ENCODE measurements around the gene NEB. TPM values are rescaled to one million over a fixed set of nuclear protein-coding genes. Genes with fewer than 3 reads are reported as not detected.

Gene NEB
- total RNA-seq, 2 experiments from 2014 or later = 0.05 to 0.33 TPM

DNA sequence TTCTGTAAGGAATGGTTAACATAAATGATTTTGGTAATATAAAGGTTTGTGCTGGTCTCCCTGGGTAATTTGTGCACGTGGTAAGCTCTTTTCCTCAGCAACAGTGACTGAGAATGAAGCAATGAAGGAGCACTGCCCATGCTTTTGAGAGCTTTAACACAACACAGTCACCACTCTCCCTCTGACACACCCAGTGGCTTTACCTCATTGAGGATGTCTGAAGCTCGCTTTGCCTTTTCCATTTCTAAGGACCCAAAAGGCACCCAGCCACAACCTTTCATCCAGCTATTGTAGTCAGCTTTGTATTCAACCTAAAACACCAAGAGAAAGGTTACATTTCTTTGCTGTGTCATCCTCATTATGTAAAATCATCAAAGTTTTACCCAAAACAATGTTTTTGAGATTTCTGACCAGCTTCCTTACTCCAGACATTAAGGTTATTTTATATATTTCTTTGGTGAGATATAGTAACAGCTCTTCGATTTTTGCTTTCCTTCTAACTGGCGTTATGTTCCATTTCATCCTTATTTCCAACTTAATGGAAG is 51.7 kb downstream of the NEB start:
- ChIA-PET POLR2A (no interaction called here), CTCF (interaction anchor here (0.6 kb wide), 1 partner anchor 321 kb away, joined by 3 read pairs; no protein-coding TSS in a partner anchor)
- Mint-ChIP-seq H3K4me3 (no peak overlapping the region), H3K27me3 (no peaks in the 10 kb centered on the region), H3K27ac (no peak overlapping the region), H3K36me3 (ENCODE audit: low read depth) (no peaks in the 10 kb centered on the region), H3K9me3 (ENCODE audit: low read depth) (no peaks in the 10 kb centered on the region), H3K4me1 (no peaks in the 10 kb centered on the region)
- DNase-seq (no peak), ATAC-seq (no peak)
- intact Hi-C loops (cut with DNase I, micrococcal nuclease) = no loop called here

- Mint-ChIP-seq H3K27me3 (no peaks in the 10 kb centered on the region), H3K9me3 (ENCODE audit: low read depth) (no peaks in the 10 kb centered on the region), H3K36me3 (ENCODE audit: low read depth) (no peaks in the 10 kb centered on the region), H3K4me1 (no peaks in the 10 kb centered on the region), H3K4me3 (no peak overlapping the region), H3K27ac (no peak overlapping the region)
- intact Hi-C loops (cut with DNase I, micrococcal nuclease) = no loop called here
- POLR2A ChIA-PET = no interaction called here
- DNase-seq = no peak
- no peak for ATAC-seq
- CTCF ChIA-PET = no interaction called here
Observed at GRCh38 chr2:151681051-151681450, 53.2 kb downstream of the NEB start.

DNA sequence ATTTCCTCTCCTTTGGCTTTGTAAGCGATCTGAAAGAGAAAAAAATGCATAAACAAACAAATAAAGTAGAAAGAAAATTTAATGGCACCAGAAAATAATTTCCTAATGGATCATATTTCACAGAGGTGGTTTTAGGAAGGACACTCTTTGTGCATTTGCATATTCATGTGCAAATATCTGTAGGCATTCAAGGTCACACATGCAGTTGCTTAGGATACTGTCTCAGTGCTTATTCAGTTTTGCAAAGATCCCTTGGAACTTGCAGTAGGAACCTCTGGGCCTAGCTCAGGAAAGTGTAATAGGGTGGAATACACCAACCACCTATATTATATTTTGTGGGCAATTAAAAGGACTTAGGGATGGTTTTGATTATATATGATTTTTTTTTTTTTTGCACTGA is 54.3 kb downstream of the NEB start:
- no peak overlapping the region for H3K4me3 Mint-ChIP-seq
- H3K27ac Mint-ChIP-seq = no peak overlapping the region

GRCh38 chr2:151678849-151679248 is 55.4 kb downstream of the NEB start:
- ChIA-PET POLR2A (no interaction called here), CTCF (no interaction called here)
- DNase-seq (no peak), ATAC-seq (no peak)
- intact Hi-C loops (cut with DNase I, micrococcal nuclease) = no loop called here
- Mint-ChIP-seq H3K27ac (no peak overlapping the region), H3K4me1 (no peaks in the 10 kb centered on the region), H3K9me3 (ENCODE audit: low read depth) (no peaks in the 10 kb centered on the region), H3K36me3 (ENCODE audit: low read depth) (no peaks in the 10 kb centered on the region), H3K4me3 (no peak overlapping the region), H3K27me3 (no peaks in the 10 kb centered on the region)

More for the DNA sequence above, 54.3 kb downstream of the NEB start:
- ChIA-PET CTCF (no interaction called here), POLR2A (no interaction called here)
- intact Hi-C loops (cut with DNase I, micrococcal nuclease) = no loop called here
- ATAC-seq (no peak), DNase-seq (no peak)
- Mint-ChIP-seq H3K9me3 (ENCODE audit: low read depth) (no peaks in the 10 kb centered on the region), H3K36me3 (ENCODE audit: low read depth) (no peaks in the 10 kb centered on the region), H3K27me3 (no peaks in the 10 kb centered on the region), H3K4me1 (no peaks in the 10 kb centered on the region)

- Mint-ChIP-seq H3K36me3 (ENCODE audit: low read depth) (no peaks in the 10 kb centered on the region), H3K9me3 (ENCODE audit: low read depth) (no peaks in the 10 kb centered on the region), H3K4me3 (no peak overlapping the region), H3K4me1 (peaks cover 11% of the 10 kb centered on the region), H3K27ac (no peak overlapping the region), H3K27me3 (no peaks in the 10 kb centered on the region)
- intact Hi-C loops (cut with DNase I, micrococcal nuclease) = no loop called here
- DNase-seq (no peak), ATAC-seq (no peak)
- ChIA-PET CTCF (no interaction called here), POLR2A (no interaction called here)
Observed at GRCh38 chr2:151673016-151673415, 61.3 kb downstream of the NEB start.

DNA sequence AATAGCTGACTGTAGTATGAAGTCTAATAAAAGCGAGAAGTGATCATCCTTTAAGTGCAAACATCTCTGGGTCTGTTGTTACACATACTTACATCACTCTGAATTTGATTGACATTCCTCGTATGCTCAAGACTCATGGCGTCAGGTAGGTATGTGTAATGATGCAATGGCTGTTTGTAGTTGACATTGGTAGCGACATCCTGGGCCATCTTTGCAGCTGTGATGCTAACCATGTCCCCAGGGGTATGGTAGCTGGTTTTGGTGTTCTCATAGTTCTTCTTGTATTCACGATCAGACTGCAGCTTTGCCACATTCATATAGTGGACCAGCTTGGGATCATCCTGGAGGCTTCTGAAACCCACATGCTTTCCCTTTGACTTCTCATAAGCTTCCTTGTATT is 62.0 kb downstream of the NEB start:
- Mint-ChIP-seq H3K36me3 (ENCODE audit: low read depth) (no peaks in the 10 kb centered on the region), H3K4me1 (peaks cover 11% of the 10 kb centered on the region), H3K27ac (no peak overlapping the region), H3K9me3 (ENCODE audit: low read depth) (no peaks in the 10 kb centered on the region), H3K4me3 (no peak overlapping the region), H3K27me3 (no peaks in the 10 kb centered on the region)
- intact Hi-C loops (cut with DNase I, micrococcal nuclease) = no loop called here
- no peak for ATAC-seq
- CTCF ChIA-PET = no interaction called here
- DNase-seq = no peak
- POLR2A ChIA-PET = no interaction called here

DNA sequence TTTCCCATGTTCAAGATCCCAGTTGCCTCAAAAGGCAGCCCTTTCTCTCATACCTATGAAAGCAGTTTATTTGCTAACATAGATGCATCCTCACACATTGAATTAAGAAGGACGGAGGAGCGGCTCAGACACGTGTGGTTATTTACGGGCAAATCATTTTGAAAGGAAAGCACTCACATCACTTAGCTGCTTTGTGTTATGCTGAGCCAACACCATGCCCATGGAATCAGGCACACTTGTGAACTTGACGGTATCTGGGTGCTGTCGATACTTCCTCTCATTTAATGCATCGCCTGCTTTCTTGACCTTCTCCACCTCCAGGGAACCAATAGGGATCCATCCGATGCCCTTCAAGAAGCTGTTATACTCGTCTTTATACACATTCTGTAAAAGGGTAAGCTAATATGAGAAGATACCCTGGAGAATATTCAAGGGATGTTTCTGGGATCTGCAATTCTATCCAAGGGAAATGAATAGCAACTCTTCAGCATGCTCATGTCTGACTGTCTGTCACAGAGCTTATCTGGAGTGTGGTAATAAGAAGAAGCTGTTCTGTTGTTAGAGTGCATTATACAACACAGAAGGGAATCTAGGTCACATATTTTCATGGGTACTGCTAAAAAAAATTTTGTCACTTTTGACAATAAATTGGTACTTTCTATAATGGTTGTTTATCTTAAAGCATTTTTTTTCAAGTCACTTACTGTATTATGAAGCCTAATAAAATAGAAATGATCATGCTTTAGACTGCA is 63.3 kb downstream of the NEB start:
- POLR2A ChIA-PET = interaction anchor here (0.7 kb wide), 1 partner anchor 19 kb away, joined by 3 read pairs; no protein-coding TSS in a partner anchor
- no peak overlapping the region for H3K4me3 Mint-ChIP-seq
- no peaks in the 10 kb centered on the region for H3K9me3 Mint-ChIP-seq (ENCODE audit: low read depth)
- intact Hi-C loops (cut with DNase I, micrococcal nuclease) = no loop called here
- H3K4me1 Mint-ChIP-seq = peaks cover 11% of the 10 kb centered on the region
- ATAC-seq (no peak), DNase-seq (no peak)
- H3K27ac Mint-ChIP-seq = no peak overlapping the region
- CTCF ChIA-PET = no interaction called here
- H3K36me3 Mint-ChIP-seq (ENCODE audit: low read depth) = no peaks in the 10 kb centered on the region
- no peaks in the 10 kb centered on the region for H3K27me3 Mint-ChIP-seq

DNA sequence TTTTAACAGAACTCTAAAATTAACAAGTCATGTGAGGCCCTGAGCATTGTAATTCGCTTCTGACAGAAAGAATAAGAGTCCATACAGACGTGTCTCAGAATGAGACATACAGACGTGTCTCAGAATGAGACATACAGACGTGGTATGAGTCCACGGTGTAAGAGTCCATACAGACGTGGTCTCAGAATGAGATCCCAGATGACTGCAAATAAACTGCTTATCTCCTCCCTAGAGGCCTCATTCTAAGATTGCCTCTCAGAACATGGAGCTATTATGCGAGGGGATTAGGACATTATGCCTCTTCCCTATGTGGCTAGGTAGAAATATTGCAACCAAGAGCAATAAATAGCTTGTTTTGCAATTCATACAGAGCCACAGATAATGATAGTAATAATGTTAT is 63.9 kb downstream of the NEB start:
- H3K9me3 Mint-ChIP-seq (ENCODE audit: low read depth) = no peaks in the 10 kb centered on the region
- ChIA-PET POLR2A (no interaction called here), CTCF (interaction anchor here (0.6 kb wide), 1 partner anchor 725 kb away, joined by 6 read pairs; no protein-coding TSS in a partner anchor)
- no peaks in the 10 kb centered on the region for H3K36me3 Mint-ChIP-seq (ENCODE audit: low read depth)
- intact Hi-C loops (cut with DNase I, micrococcal nuclease) = no loop called here
- peaks cover 11% of the 10 kb centered on the region for H3K4me1 Mint-ChIP-seq
- DNase-seq (no peak), ATAC-seq (peak; percentile 86)
- H3K27me3 Mint-ChIP-seq = no peaks in the 10 kb centered on the region
- H3K27ac Mint-ChIP-seq = no peak overlapping the region
- H3K4me3 Mint-ChIP-seq = no peak overlapping the region

DNA sequence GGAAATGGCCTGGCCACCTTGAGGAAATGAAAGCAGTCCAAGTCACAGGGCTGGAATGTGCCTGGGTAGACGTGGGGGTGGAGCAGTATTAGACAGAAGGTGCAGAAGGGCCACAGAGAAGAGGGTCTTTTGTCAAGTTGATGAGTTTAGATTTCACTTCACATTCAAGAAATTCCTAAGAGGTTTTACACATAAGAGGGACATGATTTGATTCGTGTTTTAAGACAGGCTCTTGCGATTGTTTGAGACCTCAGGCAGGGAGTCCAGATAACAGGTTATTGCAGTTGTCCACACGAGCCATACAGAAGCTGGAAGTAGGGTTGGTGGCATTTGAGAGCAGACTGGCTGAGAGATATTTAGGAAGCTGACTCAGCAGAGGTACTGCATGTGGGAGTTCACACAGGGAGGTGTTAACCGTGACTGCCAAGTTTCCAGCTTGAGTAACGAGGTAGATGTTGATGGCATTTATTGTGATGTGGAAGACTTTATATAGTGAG is 64.6 kb downstream of the NEB start:
- intact Hi-C loops (cut with DNase I, micrococcal nuclease) = no loop called here
- ChIA-PET CTCF (no interaction called here), POLR2A (no interaction called here)
- Mint-ChIP-seq H3K9me3 (ENCODE audit: low read depth) (no peaks in the 10 kb centered on the region), H3K27me3 (no peaks in the 10 kb centered on the region), H3K4me1 (peaks cover 11% of the 10 kb centered on the region), H3K4me3 (no peak overlapping the region), H3K27ac (no peak overlapping the region), H3K36me3 (ENCODE audit: low read depth) (no peaks in the 10 kb centered on the region)
- peak; percentile 83 for ATAC-seq
- DNase-seq = peak; percentile 51

GRCh38 chr2:151668737-151669136 is 65.5 kb downstream of the NEB start:
- CTCF ChIA-PET = no interaction called here
- POLR2A ChIA-PET = no interaction called here
- no peaks in the 10 kb centered on the region for H3K9me3 Mint-ChIP-seq (ENCODE audit: low read depth)
- H3K4me3 Mint-ChIP-seq = no peak overlapping the region
- DNase-seq (no peak), ATAC-seq (no peak)
- intact Hi-C loops (cut with DNase I, micrococcal nuclease) = no loop called here
- peaks cover 11% of the 10 kb centered on the region for H3K4me1 Mint-ChIP-seq
- H3K27me3 Mint-ChIP-seq = no peaks in the 10 kb centered on the region
- H3K36me3 Mint-ChIP-seq (ENCODE audit: low read depth) = no peaks in the 10 kb centered on the region
- H3K27ac Mint-ChIP-seq = no peak overlapping the region

DNA sequence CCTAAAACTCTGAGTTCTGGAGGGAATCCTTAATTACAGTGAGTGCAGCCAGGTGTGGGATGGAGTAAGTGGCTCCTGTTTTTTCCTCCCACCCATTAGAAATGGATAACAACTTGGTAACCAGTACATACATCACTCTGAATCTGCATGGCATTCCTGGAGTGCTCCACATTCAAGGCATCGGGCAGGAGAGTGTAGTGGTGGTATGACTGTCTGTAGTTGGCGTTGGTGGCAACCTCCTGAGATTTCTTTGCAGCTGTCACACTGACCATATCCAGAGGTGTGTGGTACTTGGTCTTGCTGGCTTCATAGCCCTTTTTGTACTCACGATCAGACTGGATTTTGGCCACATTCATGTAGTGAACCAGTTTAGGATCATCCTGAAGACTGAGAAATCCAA is 68.3 kb downstream of the NEB start:
- Mint-ChIP-seq H3K27me3 (no peaks in the 10 kb centered on the region), H3K4me3 (no peak overlapping the region), H3K36me3 (ENCODE audit: low read depth) (no peaks in the 10 kb centered on the region), H3K27ac (no peak overlapping the region), H3K9me3 (ENCODE audit: low read depth) (no peaks in the 10 kb centered on the region), H3K4me1 (peaks cover 11% of the 10 kb centered on the region)
- ATAC-seq (no peak), DNase-seq (no peak)
- ChIA-PET CTCF (no interaction called here), POLR2A (no interaction called here)
- intact Hi-C loops (cut with DNase I, micrococcal nuclease) = no loop called here

- intact Hi-C loops (cut with DNase I, micrococcal nuclease) = no loop called here
- no peak for ATAC-seq
Observed at GRCh38 chr2:151664520-151664919, 69.8 kb downstream of the NEB start.

More at GRCh38 chr2:151664520-151664919, 69.8 kb downstream of the NEB start:
- DNase-seq = no peak
- peaks cover 3% of the 10 kb centered on the region for H3K4me1 Mint-ChIP-seq
- H3K9me3 Mint-ChIP-seq (ENCODE audit: low read depth) = no peaks in the 10 kb centered on the region
- POLR2A ChIA-PET = no interaction called here
- CTCF ChIA-PET = no interaction called here
- no peak overlapping the region for H3K27ac Mint-ChIP-seq
- H3K36me3 Mint-ChIP-seq (ENCODE audit: low read depth) = no peaks in the 10 kb centered on the region
- no peaks in the 10 kb centered on the region for H3K27me3 Mint-ChIP-seq
- no peak overlapping the region for H3K4me3 Mint-ChIP-seq

Measured in activated CD4-positive, alpha-beta T cell treated with anti-CD3 and anti-CD28 coated beads for 36 hours (primary cell).